GM12873 (cell line): ENCODE results near the gene MYLK.

Experiments used
- TF ChIP-seq, protein P1 (sequence below): IDR thresholded peaks from 2 replicates; pipeline ENCODE4 v1.5.1; 2012; ENCODE audit warnings: low read depth, mild to moderate bottlenecking, moderate library complexity, low read length, control low read depth; ENCODE audit not compliant: insufficient read depth; ENCODE audit errors: missing control alignments

The MYLK gene, protein sequence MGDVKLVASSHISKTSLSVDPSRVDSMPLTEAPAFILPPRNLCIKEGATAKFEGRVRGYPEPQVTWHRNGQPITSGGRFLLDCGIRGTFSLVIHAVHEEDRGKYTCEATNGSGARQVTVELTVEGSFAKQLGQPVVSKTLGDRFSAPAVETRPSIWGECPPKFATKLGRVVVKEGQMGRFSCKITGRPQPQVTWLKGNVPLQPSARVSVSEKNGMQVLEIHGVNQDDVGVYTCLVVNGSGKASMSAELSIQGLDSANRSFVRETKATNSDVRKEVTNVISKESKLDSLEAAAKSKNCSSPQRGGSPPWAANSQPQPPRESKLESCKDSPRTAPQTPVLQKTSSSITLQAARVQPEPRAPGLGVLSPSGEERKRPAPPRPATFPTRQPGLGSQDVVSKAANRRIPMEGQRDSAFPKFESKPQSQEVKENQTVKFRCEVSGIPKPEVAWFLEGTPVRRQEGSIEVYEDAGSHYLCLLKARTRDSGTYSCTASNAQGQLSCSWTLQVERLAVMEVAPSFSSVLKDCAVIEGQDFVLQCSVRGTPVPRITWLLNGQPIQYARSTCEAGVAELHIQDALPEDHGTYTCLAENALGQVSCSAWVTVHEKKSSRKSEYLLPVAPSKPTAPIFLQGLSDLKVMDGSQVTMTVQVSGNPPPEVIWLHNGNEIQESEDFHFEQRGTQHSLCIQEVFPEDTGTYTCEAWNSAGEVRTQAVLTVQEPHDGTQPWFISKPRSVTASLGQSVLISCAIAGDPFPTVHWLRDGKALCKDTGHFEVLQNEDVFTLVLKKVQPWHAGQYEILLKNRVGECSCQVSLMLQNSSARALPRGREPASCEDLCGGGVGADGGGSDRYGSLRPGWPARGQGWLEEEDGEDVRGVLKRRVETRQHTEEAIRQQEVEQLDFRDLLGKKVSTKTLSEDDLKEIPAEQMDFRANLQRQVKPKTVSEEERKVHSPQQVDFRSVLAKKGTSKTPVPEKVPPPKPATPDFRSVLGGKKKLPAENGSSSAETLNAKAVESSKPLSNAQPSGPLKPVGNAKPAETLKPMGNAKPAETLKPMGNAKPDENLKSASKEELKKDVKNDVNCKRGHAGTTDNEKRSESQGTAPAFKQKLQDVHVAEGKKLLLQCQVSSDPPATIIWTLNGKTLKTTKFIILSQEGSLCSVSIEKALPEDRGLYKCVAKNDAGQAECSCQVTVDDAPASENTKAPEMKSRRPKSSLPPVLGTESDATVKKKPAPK (N-terminal part only)

DNA sequence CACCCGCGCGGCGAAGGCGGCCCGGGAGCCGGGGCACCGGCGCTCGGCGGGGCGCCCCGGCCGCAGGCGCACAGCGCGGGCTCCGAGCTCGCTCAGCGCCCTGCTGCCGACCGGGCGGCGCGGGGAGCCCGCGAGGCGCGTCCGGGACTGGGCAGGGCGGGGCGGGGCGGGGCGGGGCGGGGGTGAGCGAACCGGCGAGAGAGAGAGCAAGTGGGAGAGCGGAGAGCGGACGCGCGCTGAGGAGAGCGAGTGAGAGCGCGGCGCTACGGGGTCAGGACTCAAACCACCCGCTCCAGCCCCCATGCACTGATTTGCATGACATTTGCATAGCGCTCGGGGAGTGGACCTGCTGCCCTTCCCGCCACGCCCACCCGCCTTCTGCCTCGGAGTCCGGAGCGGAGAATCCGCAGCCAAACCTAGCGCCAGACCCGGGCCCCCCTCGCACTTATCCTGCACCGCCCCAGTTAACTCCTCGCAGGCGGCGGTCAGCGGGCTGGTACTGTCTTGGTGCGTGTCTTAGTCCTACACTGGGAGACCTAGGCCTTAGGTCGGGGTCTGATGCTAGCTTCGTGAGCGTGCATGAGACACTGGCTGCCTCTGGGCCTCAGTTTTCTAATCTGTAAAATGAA, at the start of gene MYLK:
TSS of gene MYLK (minus strand) at position 130 of the 629 bp plus-strand sequence. CDS start 90,491 bp downstream, outside the sequence.
- TF ChIP-seq, protein P1, sequence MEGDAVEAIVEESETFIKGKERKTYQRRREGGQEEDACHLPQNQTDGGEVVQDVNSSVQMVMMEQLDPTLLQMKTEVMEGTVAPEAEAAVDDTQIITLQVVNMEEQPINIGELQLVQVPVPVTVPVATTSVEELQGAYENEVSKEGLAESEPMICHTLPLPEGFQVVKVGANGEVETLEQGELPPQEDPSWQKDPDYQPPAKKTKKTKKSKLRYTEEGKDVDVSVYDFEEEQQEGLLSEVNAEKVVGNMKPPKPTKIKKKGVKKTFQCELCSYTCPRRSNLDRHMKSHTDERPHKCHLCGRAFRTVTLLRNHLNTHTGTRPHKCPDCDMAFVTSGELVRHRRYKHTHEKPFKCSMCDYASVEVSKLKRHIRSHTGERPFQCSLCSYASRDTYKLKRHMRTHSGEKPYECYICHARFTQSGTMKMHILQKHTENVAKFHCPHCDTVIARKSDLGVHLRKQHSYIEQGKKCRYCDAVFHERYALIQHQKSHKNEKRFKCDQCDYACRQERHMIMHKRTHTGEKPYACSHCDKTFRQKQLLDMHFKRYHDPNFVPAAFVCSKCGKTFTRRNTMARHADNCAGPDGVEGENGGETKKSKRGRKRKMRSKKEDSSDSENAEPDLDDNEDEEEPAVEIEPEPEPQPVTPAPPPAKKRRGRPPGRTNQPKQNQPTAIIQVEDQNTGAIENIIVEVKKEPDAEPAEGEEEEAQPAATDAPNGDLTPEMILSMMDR = no peak

DNA sequence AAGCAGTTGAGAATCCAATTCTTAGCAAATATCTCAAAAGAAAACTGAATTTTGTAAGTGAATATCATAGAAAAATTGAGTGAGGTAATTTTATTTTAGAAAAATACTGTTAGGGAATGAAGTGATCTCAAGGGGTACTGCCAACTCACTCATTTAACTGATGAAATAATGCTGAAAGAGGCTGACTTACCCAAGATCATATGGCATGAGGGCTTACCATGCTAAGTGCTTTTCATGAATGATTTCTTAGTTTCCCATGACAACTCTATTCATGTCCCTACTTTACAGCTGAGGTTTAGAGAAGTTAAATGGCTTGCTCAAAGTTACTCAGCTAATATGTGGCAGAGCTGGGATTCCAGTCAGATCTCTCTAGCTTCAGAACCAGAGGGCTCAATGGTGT, 46.3 kb upstream of the MYLK start:
- TF ChIP-seq, protein P1 = no peak

DNA sequence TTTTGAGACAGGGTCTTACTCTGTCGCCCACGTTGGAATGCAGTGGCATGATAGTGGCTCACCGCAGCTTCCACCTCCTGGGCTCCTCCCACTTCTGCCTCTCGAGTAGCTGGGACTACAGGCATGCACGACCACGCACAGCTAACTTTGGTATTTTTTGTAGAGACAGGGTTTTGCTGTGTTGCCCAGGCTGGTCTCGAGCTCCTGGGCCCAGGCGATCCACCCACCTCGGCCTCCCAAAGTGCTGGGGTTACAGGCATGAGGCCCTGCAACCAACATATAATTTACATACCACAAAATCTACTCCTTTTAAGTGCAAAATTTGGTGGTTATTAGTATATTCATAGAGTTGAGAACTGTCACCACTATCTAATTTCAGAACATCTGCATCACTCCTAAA, 45.2 kb upstream of the MYLK start:
- TF ChIP-seq, protein P1 = no peak

DNA sequence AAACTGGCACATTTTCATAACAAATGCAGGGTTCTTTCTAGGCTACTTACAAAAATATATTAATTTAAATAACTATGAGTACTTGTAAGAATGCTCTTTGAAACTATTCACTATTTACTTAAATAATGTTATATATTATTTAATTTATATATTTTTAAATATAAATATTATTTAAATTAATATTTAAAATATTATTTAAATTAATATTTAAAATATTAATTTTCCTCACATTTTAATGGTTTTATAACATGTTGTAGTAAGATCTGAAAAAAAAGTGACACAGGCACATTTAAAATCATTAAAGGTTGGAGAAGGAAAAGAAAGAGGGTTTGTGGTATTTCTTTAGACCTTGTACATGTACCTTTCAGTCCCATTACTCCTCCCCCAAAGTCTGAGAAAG, 42.3 kb upstream of the MYLK start:
- TF ChIP-seq, protein P1 = no peak

DNA sequence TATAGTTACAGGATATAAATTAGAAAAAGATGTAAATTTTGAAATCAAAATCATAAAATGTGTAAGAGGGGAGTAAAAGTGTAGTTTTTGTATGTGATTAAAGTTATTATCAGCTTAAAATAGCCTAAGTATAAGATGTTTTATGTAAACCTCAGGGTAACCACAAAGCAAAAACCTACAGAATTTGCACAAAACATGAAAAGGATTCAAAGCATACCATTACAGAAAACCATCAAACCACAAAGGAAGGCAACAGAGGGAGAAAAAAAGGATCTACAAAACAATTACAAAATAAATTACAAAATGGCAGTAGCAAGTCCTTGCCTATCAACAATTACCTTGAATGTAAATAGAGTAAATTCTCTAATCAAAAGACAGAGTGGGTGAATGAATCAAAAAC, 36.7 kb upstream of the MYLK start:
- TF ChIP-seq, protein P1 = no peak

DNA sequence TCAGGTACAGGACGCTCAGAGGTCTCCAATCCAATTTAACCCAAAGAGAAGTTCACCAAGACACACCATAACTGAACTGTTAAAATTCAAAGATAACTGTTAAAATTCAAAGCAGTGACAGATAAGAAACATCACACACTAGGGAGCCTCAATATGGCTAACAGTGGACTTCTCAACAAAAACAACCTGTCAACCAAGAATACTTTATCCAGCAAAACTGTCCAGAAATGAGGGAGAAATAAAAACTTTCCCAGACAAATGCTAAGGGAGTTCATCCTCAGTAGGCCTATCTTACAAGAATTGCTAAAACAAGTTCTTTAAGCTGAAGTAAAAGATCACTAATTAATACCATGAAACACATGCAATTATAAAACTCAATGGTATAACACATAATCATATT, 36.3 kb upstream of the MYLK start:
- TF ChIP-seq, protein P1 = no peak
